Astrocyte (in vitro differentiated cells and primary cell): ENCODE data around the gene MEMO1. TPM values are rescaled to one million over a fixed set of nuclear protein-coding genes. Genes with fewer than 3 reads are reported as not detected.
A peak's percentile ranks its signal among the peaks of the same experiment; 100 is the strongest.
"Not testable (repeated sequence)": the region's sequence is repeated elsewhere in the genome, so short reads cannot be mapped to it uniquely, and the experiment has no call there.

Source experiments
- DNase-seq: peaks from one replicate; pipeline ENCODE4 v3.0.0-alpha.2; 2010; ENCODE audit warnings: low read depth
- FAIRE-seq: peaks from 2 replicates; lab custom pipeline; 2011; peaks lifted over from hg19 to GRCh38; lab: Jason Lieb, UNC
- H2AFZ ChIP-seq: 2 replicates; pipeline ENCODE4 v1.6.0; 2012; ENCODE audit warnings: low read depth, low read length, inconsistent platforms
- H3K27ac ChIP-seq: 2 replicates; pipeline ENCODE4 v1.5.1; 2011; ENCODE audit warnings: low read depth, low read length, inconsistent platforms
- H3K27me3 ChIP-seq: 2 replicates; pipeline ENCODE4 v1.6.0; 2011; ENCODE audit warnings: low read length, inconsistent platforms; ENCODE audit not compliant: insufficient read depth
- H3K36me3 ChIP-seq: 2 replicates; pipeline ENCODE4 v1.5.1; 2011; ENCODE audit warnings: low read length, inconsistent platforms; ENCODE audit not compliant: insufficient read depth
- H3K4me1 ChIP-seq: 2 replicates; pipeline ENCODE4 v1.5.1; 2011; ENCODE audit warnings: low read length, inconsistent platforms; ENCODE audit not compliant: insufficient read depth
- H3K4me2 ChIP-seq: 2 replicates; pipeline ENCODE4 v1.6.0; 2012; ENCODE audit warnings: low read length, inconsistent platforms
- H3K4me3 ChIP-seq: 2 replicates; pipeline ENCODE4 v1.5.1; 2011; ENCODE audit warnings: low read depth, mild to moderate bottlenecking, low read length, inconsistent platforms; ENCODE audit not compliant: insufficient read depth
- H3K79me2 ChIP-seq: 2 replicates; pipeline ENCODE4 v1.6.0; 2012; ENCODE audit warnings: mild to moderate bottlenecking, low read length, inconsistent platforms; ENCODE audit not compliant: insufficient read depth
- H3K9ac ChIP-seq: 2 replicates; pipeline ENCODE4 v1.6.0; 2012; ENCODE audit warnings: mild to moderate bottlenecking, low read length, inconsistent platforms
- H3K9me3 ChIP-seq: 2 replicates; pipeline ENCODE4 v1.5.1; 2012; ENCODE audit warnings: low read depth, mild to moderate bottlenecking, low read length, inconsistent platforms; ENCODE audit not compliant: insufficient read depth
- H4K20me1 ChIP-seq: 2 replicates; pipeline ENCODE4 v1.6.0; 2012; ENCODE audit warnings: low read length, inconsistent platforms; ENCODE audit not compliant: insufficient read depth
- H3K27ac Mint-ChIP-seq: one replicate; pipeline ENCODE4 v1.8.0; 2021; ENCODE audit warnings: mild to moderate bottlenecking, mixed read lengths; ENCODE audit not compliant: unreplicated experiment
- H3K27me3 Mint-ChIP-seq: one replicate; pipeline ENCODE4 v1.8.0; 2021; ENCODE audit warnings: low read depth, mixed read lengths; ENCODE audit not compliant: unreplicated experiment
- H3K36me3 Mint-ChIP-seq: one replicate; pipeline ENCODE4 v1.8.0; 2021; ENCODE audit warnings: low read depth, mixed read lengths; ENCODE audit not compliant: unreplicated experiment
- H3K4me1 Mint-ChIP-seq: one replicate; pipeline ENCODE4 v1.8.0; 2021; ENCODE audit warnings: low read depth, mixed read lengths; ENCODE audit not compliant: unreplicated experiment
- H3K4me3 Mint-ChIP-seq: one replicate; pipeline ENCODE4 v1.8.0; 2021; ENCODE audit warnings: mild to moderate bottlenecking, moderate library complexity, mixed read lengths; ENCODE audit not compliant: unreplicated experiment
- H3K9me3 Mint-ChIP-seq: one replicate; pipeline ENCODE4 v1.8.0; 2021; ENCODE audit warnings: mild to moderate bottlenecking, mixed read lengths; ENCODE audit not compliant: unreplicated experiment
- CTCF ChIP-seq: IDR thresholded peaks from 2 replicates; pipeline ENCODE4 v1.5.1; 2011; ENCODE audit warnings: low read depth, mild to moderate bottlenecking, inconsistent platforms, low read length, moderate library complexity; ENCODE audit not compliant: insufficient read depth
- EZH2 ChIP-seq: IDR thresholded peaks from 2 replicates; pipeline ENCODE4 v1.6.1; 2012; ENCODE audit warnings: mild to moderate bottlenecking, low read length, inconsistent platforms; ENCODE audit not compliant: insufficient read depth
- total RNA-seq: library from RNA; stranded (reverse); gene quantifications from 2 replicates; pipeline ENCODE4 v1.2.1, GENCODE V29; 2021

Gene MEMO1
- total RNA-seq, 1 donor from 2014 or later = 65.2 TPM

- no peaks in the 10 kb centered on the region for H3K4me1 ChIP-seq
- no peak for FAIRE-seq
- peaks cover 61% of the 10 kb centered on the region for H4K20me1 ChIP-seq
These were observed 53.3 kb downstream of the MEMO1 start for GRCh38 chr2:31957354-31958139.

DNA sequence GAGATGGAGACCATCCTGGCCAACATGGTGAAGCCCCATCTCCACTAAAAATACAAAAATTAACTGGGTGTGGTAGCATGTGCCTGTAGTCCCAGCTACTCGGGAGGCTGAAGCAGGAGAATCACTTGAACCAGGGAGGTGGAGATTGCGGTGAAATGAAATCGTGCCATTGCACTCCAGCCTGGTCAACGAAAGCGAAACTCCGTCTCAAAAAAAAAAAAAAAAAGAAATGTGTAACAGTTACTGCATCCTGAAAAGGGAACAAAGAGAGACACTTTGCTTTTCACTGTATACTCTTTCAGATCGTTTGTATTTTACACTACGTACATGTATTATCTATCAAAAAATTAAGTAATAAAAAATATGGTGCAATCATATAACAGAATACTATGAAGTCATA lies 53.9 kb downstream of the MEMO1 start:
- H3K4me3 ChIP-seq, H2AFZ ChIP-seq, H3K36me3 ChIP-seq, H3K27ac Mint-ChIP-seq, FAIRE-seq, H3K27ac ChIP-seq, H3K9me3 ChIP-seq, H3K27me3 ChIP-seq, H3K27me3 Mint-ChIP-seq, H3K9me3 Mint-ChIP-seq, H3K4me2 ChIP-seq, H3K4me3 Mint-ChIP-seq, H3K9ac ChIP-seq, H3K36me3 Mint-ChIP-seq, H3K4me1 ChIP-seq, DNase-seq: not testable (repeated sequence)
- H3K79me2 ChIP-seq = peaks cover 98% of the 10 kb centered on the region
- peaks cover 56% of the 10 kb centered on the region for H4K20me1 ChIP-seq
- H3K4me1 Mint-ChIP-seq = peaks cover 12% of the 10 kb centered on the region

More at GRCh38 chr2:31957354-31958139, 53.3 kb downstream of the MEMO1 start:
- Histone ChIP-seq H3K4me2 (no peak overlapping the region), H3K36me3 (no peaks in the 10 kb centered on the region), H3K9ac (no peak overlapping the region), H2AFZ (no peak overlapping the region), H3K79me2 (peaks cover 98% of the 10 kb centered on the region), H3K27me3 (no peaks in the 10 kb centered on the region), H3K27ac (no peak overlapping the region), H3K4me3 (no peak overlapping the region), H3K9me3 (no peaks in the 10 kb centered on the region)
- Mint-ChIP-seq H3K4me3 (no peak overlapping the region), H3K36me3 (no peaks in the 10 kb centered on the region), H3K27me3 (no peaks in the 10 kb centered on the region), H3K27ac (peak overlapping the region; percentile 55), H3K4me1 (peaks cover 12% of the 10 kb centered on the region), H3K9me3 (no peaks in the 10 kb centered on the region)
- DNase-seq = no peak
- TF ChIP-seq CTCF (no peak), EZH2 (no peak)

DNA sequence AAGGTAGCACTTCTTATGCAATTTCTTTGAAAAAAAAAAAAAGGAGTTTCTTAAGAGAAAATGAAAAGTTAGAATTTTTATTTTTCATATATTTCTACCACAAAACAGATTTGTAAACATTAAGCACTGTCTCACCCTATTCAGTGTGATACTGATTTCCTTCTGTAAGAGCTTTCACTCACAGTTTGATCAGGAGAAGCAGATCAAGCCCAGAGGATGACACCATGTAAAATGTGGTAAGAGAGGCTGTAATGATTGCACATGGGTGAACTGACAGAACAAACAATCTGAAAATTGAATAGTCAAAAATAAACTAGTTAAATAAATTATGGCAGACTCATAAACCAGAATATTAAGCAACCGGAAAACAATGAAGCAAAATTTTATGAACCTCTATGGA lies 54.5 kb downstream of the MEMO1 start:
- Histone ChIP-seq H3K4me3 (no peak overlapping the region), H2AFZ (no peak overlapping the region), H3K79me2 (peaks cover 98% of the 10 kb centered on the region), H3K27me3 (no peaks in the 10 kb centered on the region), H3K4me2 (no peak overlapping the region), H3K27ac (no peak overlapping the region), H3K4me1 (no peaks in the 10 kb centered on the region), H4K20me1 (peaks cover 50% of the 10 kb centered on the region), H3K9ac (no peak overlapping the region), H3K9me3 (no peaks in the 10 kb centered on the region), H3K36me3 (no peaks in the 10 kb centered on the region)
- no peak for DNase-seq
- H3K27ac Mint-ChIP-seq = no peak overlapping the region
- H3K27me3 Mint-ChIP-seq = no peaks in the 10 kb centered on the region
- H3K9me3 Mint-ChIP-seq = no peaks in the 10 kb centered on the region
- FAIRE-seq = no peak
- H3K4me1 Mint-ChIP-seq = peaks cover 12% of the 10 kb centered on the region
- no peak overlapping the region for H3K4me3 Mint-ChIP-seq
- H3K36me3 Mint-ChIP-seq = no peaks in the 10 kb centered on the region
- no peak for TF ChIP-seq CTCF
- no peak for TF ChIP-seq EZH2

GRCh38 chr2:31953095-31953494 lies 57.7 kb downstream of the MEMO1 start:
- H3K27me3 Mint-ChIP-seq, H3K4me3 ChIP-seq, H3K9me3 Mint-ChIP-seq, H2AFZ ChIP-seq, DNase-seq, FAIRE-seq, H3K27ac Mint-ChIP-seq, H3K27me3 ChIP-seq, H3K9me3 ChIP-seq, H3K4me2 ChIP-seq, H3K4me1 ChIP-seq, H3K9ac ChIP-seq, H3K4me1 Mint-ChIP-seq, H3K4me3 Mint-ChIP-seq, H3K36me3 Mint-ChIP-seq, H3K27ac ChIP-seq, H3K36me3 ChIP-seq: not testable (repeated sequence)
- peaks cover 46% of the 10 kb centered on the region for H4K20me1 ChIP-seq
- peaks cover 98% of the 10 kb centered on the region for H3K79me2 ChIP-seq
